ENCODE results near the gene FERMT2.

Gene FERMT2

GRCh38 chr14:52901357-52901980, 49.4 kb downstream of the FERMT2 start:
- Mint-ChIP-seq H3K27me3 (no peaks in the 10 kb centered on the region), H3K36me3 (no peaks in the 10 kb centered on the region), H3K4me1 (no peaks in the 10 kb centered on the region), H3K27ac (no peak overlapping the region), H3K9me3 (no peaks in the 10 kb centered on the region), H3K4me3 (no peak overlapping the region)
- ATAC-seq (replicated peaks) (no peak), DNase-seq (no peak)

GRCh38 chr14:52900731-52901130, 50.1 kb downstream of the FERMT2 start:
- Mint-ChIP-seq H3K4me3 (no peak overlapping the region), H3K27me3 (no peaks in the 10 kb centered on the region), H3K4me1 (no peaks in the 10 kb centered on the region), H3K9me3 (no peaks in the 10 kb centered on the region), H3K27ac (no peak overlapping the region), H3K36me3 (no peaks in the 10 kb centered on the region)
- DNase-seq (no peak), ATAC-seq (replicated peaks) (no peak)

- no peaks in the 10 kb centered on the region for H3K4me1 Mint-ChIP-seq
- H3K27me3 Mint-ChIP-seq, result no peaks in the 10 kb centered on the region
- no peak overlapping the region for H3K27ac Mint-ChIP-seq
- ATAC-seq (replicated peaks) (no peak), DNase-seq (no peak)
- H3K4me3 Mint-ChIP-seq, result no peak overlapping the region
- H3K36me3 Mint-ChIP-seq, result no peaks in the 10 kb centered on the region
- no peaks in the 10 kb centered on the region for H3K9me3 Mint-ChIP-seq
Measured at GRCh38 chr14:52898496-52898895, 52.4 kb downstream of the FERMT2 start.

- H3K27me3 Mint-ChIP-seq, result no peaks in the 10 kb centered on the region
- H3K27ac Mint-ChIP-seq, result no peak overlapping the region
- no peak overlapping the region for H3K4me3 Mint-ChIP-seq
- no peaks in the 10 kb centered on the region for H3K9me3 Mint-ChIP-seq
- ATAC-seq (replicated peaks), result peak in 1 of 2 donors; percentile 44
- DNase-seq, result no peak
- no peaks in the 10 kb centered on the region for H3K4me1 Mint-ChIP-seq
- no peaks in the 10 kb centered on the region for H3K36me3 Mint-ChIP-seq
Measured at GRCh38 chr14:52895000-52895399, 55.9 kb downstream of the FERMT2 start.

GRCh38 chr14:52891800-52892199, 59.0 kb downstream of the FERMT2 start:
- Mint-ChIP-seq H3K27ac (no peak overlapping the region), H3K27me3 (no peaks in the 10 kb centered on the region)

GRCh38 chr14:52888839-52889838, 61.7 kb downstream of the FERMT2 start:
- no peaks in the 10 kb centered on the region for H3K4me1 Mint-ChIP-seq
- no peaks in the 10 kb centered on the region for H3K9me3 Mint-ChIP-seq
- ATAC-seq (replicated peaks) (no peak), DNase-seq (no peak)
- no peak overlapping the region for H3K4me3 Mint-ChIP-seq
- H3K27ac Mint-ChIP-seq, result no peak overlapping the region
- H3K27me3 Mint-ChIP-seq, result no peaks in the 10 kb centered on the region
- H3K36me3 Mint-ChIP-seq, result no peaks in the 10 kb centered on the region

More at GRCh38 chr14:52891800-52892199, 59.0 kb downstream of the FERMT2 start:
- Mint-ChIP-seq H3K36me3 (no peaks in the 10 kb centered on the region), H3K4me3 (no peak overlapping the region), H3K9me3 (no peaks in the 10 kb centered on the region), H3K4me1 (no peaks in the 10 kb centered on the region)
- DNase-seq (no peak), ATAC-seq (replicated peaks) (no peak)

GRCh38 chr14:52888159-52888558, 62.7 kb downstream of the FERMT2 start:
- DNase-seq (no peak), ATAC-seq (replicated peaks) (no peak)
- H3K36me3 Mint-ChIP-seq, result no peaks in the 10 kb centered on the region
- no peak overlapping the region for H3K4me3 Mint-ChIP-seq
- H3K4me1 Mint-ChIP-seq, result no peaks in the 10 kb centered on the region
- no peaks in the 10 kb centered on the region for H3K27me3 Mint-ChIP-seq
- no peaks in the 10 kb centered on the region for H3K9me3 Mint-ChIP-seq
- H3K27ac Mint-ChIP-seq, result no peak overlapping the region

- DNase-seq (no peak), ATAC-seq (replicated peaks) (no peak)
- no peaks in the 10 kb centered on the region for H3K36me3 Mint-ChIP-seq
- no peaks in the 10 kb centered on the region for H3K4me1 Mint-ChIP-seq
- H3K27ac Mint-ChIP-seq, result no peak overlapping the region
- no peaks in the 10 kb centered on the region for H3K27me3 Mint-ChIP-seq
- no peak overlapping the region for H3K4me3 Mint-ChIP-seq
- H3K9me3 Mint-ChIP-seq, result no peaks in the 10 kb centered on the region
Measured at GRCh38 chr14:52885230-52885629, 65.6 kb downstream of the FERMT2 start.

- Mint-ChIP-seq H3K27ac (no peak overlapping the region), H3K27me3 (no peaks in the 10 kb centered on the region), H3K4me3 (no peak overlapping the region), H3K9me3 (no peaks in the 10 kb centered on the region), H3K36me3 (no peaks in the 10 kb centered on the region), H3K4me1 (no peaks in the 10 kb centered on the region)
- DNase-seq (no peak), ATAC-seq (replicated peaks) (no peak)
Measured at GRCh38 chr14:52883658-52884057, 67.2 kb downstream of the FERMT2 start.

GRCh38 chr14:52882824-52883223, 68.0 kb downstream of the FERMT2 start:
- Mint-ChIP-seq H3K4me1 (no peaks in the 10 kb centered on the region), H3K27me3 (no peaks in the 10 kb centered on the region), H3K9me3 (no peaks in the 10 kb centered on the region), H3K27ac (no peak overlapping the region), H3K4me3 (no peak overlapping the region), H3K36me3 (no peaks in the 10 kb centered on the region)
- ATAC-seq (replicated peaks) (no peak), DNase-seq (no peak)

- DNase-seq (no peak), ATAC-seq (replicated peaks) (no peak)
- Mint-ChIP-seq H3K4me3 (no peak overlapping the region), H3K9me3 (no peaks in the 10 kb centered on the region), H3K27ac (no peak overlapping the region), H3K4me1 (no peaks in the 10 kb centered on the region), H3K27me3 (no peaks in the 10 kb centered on the region), H3K36me3 (no peaks in the 10 kb centered on the region)
Measured at GRCh38 chr14:52879958-52880357, 70.9 kb downstream of the FERMT2 start.

- DNase-seq, result no peak
- H3K27ac Mint-ChIP-seq, result no peak overlapping the region
- H3K9me3 Mint-ChIP-seq, result no peaks in the 10 kb centered on the region
- H3K4me1 Mint-ChIP-seq, result no peaks in the 10 kb centered on the region
- no peaks in the 10 kb centered on the region for H3K36me3 Mint-ChIP-seq
- no peak overlapping the region for H3K4me3 Mint-ChIP-seq
- no peak for ATAC-seq (replicated peaks)
- no peaks in the 10 kb centered on the region for H3K27me3 Mint-ChIP-seq
Measured at GRCh38 chr14:52878946-52879345, 71.9 kb downstream of the FERMT2 start.

- H3K36me3 Mint-ChIP-seq, result no peaks in the 10 kb centered on the region
- no peaks in the 10 kb centered on the region for H3K4me1 Mint-ChIP-seq
- no peaks in the 10 kb centered on the region for H3K27me3 Mint-ChIP-seq
- no peak for ATAC-seq (replicated peaks)
- H3K27ac Mint-ChIP-seq, result no peak overlapping the region
- H3K9me3 Mint-ChIP-seq, result no peaks in the 10 kb centered on the region
- no peak overlapping the region for H3K4me3 Mint-ChIP-seq
- DNase-seq, result no peak
Measured at GRCh38 chr14:52878469-52878868, 72.4 kb downstream of the FERMT2 start.

GRCh38 chr14:52877628-52878027, 73.2 kb downstream of the FERMT2 start:
- Mint-ChIP-seq H3K36me3 (no peaks in the 10 kb centered on the region), H3K9me3 (no peaks in the 10 kb centered on the region), H3K27ac (no peak overlapping the region), H3K4me1 (no peaks in the 10 kb centered on the region), H3K4me3 (no peak overlapping the region), H3K27me3 (no peaks in the 10 kb centered on the region)
- ATAC-seq (replicated peaks) (no peak), DNase-seq (no peak)

GRCh38 chr14:52876806-52877205, 74.0 kb downstream of the FERMT2 start:
- H3K4me3 Mint-ChIP-seq, result no peak overlapping the region
- H3K36me3 Mint-ChIP-seq, result no peaks in the 10 kb centered on the region
- DNase-seq, result no peak
- H3K27me3 Mint-ChIP-seq, result no peaks in the 10 kb centered on the region
- H3K4me1 Mint-ChIP-seq, result no peaks in the 10 kb centered on the region
- no peak for ATAC-seq (replicated peaks)
- H3K27ac Mint-ChIP-seq, result no peak overlapping the region
- no peaks in the 10 kb centered on the region for H3K9me3 Mint-ChIP-seq
